B cell (primary cell): ENCODE data around the gene MYLK3. TPM values are rescaled to one million over a fixed set of nuclear protein-coding genes. Genes with fewer than 3 reads are reported as not detected.

Experiments used
- ATAC-seq: fragments of 200-7000 bp; cut with Tn5 transposase; one replicate; pipeline ENCODE4 v1.10.0; 2021; ENCODE audit warnings: low read depth, mild to moderate bottlenecking, moderate number of reproducible peaks, moderate library complexity
- CTCF ChIA-PET: fragments of 350-600 bp; sonication (Branson Sonifier 250); formaldehyde crosslinking; loops from one replicate; lab custom pipeline; 2021; ENCODE audit warnings: antibody characterized with exemption, inconsistent platforms; lab: Charles Lee
- POLR2A ChIA-PET: fragments of 350-600 bp; sonication (Branson Sonifier 250); formaldehyde crosslinking; loops from one replicate; lab custom pipeline; 2021; ENCODE audit warnings: antibody characterized with exemption; lab: Charles Lee
- DNase-seq: peaks from one replicate; pipeline ENCODE4 v3.0.0; 2013
- H2AFZ ChIP-seq: 2 replicates; pipeline ENCODE4 v1.6.1; 2012; ENCODE audit warnings: mild to moderate bottlenecking, low read depth, low read length; ENCODE audit not compliant: insufficient read depth, poor library complexity, severe bottlenecking
- H3K27ac ChIP-seq, 2 donors: 1 replicate in 1 of 2; 2 replicates in 1 of 2; pipeline ENCODE4 v1.5.1; 2012 to 2013; ENCODE audit warnings: low read length in 2 of 2, mild to moderate bottlenecking in 2 of 2, moderate library complexity in 1 of 2
- H3K27me3 ChIP-seq, 4 experiments: fragments of 200-600 bp in 1 of 4; sonication (generic) in 1 of 4; replicated peaks in 1 of 4; 1 replicate in 2 of 4; 2 replicates in 2 of 4; pipeline versions ENCODE4 v1.6.1 to v1.7.0; 2013 to 2016; ENCODE audit warnings: low read length in 3 of 4, mild to moderate bottlenecking in 2 of 4, mixed read lengths in 1 of 4, moderate library complexity in 1 of 4; ENCODE audit not compliant: insufficient read depth in 4 of 4, control insufficient read depth in 3 of 4; ENCODE audit errors: control extremely low read depth in 1 of 4
- H3K36me3 ChIP-seq, 2 experiments: replicated peaks in 1 of 2; 1 replicate in 1 of 2; 2 replicates in 1 of 2; pipeline versions ENCODE4 v1.6.1 to v1.7.1; 2013; ENCODE audit warnings: low read length in 1 of 2; ENCODE audit not compliant: insufficient read depth in 2 of 2, control insufficient read depth in 1 of 2; ENCODE audit errors: control extremely low read depth in 1 of 2, extremely low read depth in 1 of 2
- H3K4me1 ChIP-seq, 2 donors: fragments of 200-600 bp in 1 of 2; sonication (generic) in 1 of 2; 1 replicate in 1 of 2; 2 replicates in 1 of 2; pipeline versions ENCODE4 v1.5.1 to v1.6.1; 2013 to 2017; ENCODE audit warnings: low read length in 2 of 2; ENCODE audit not compliant: control insufficient read depth in 2 of 2, insufficient read depth in 2 of 2
- H3K4me2 ChIP-seq: replicated peaks from 2 replicates; pipeline ENCODE3; 2012; ENCODE audit warnings: mild to moderate bottlenecking, low read depth, low read length; ENCODE audit not compliant: poor library complexity, severe bottlenecking
- H3K4me3 ChIP-seq, 5 experiments: fragments of 200-600 bp in 1 of 5; sonication (generic) in 1 of 5; 1 replicate in 3 of 5; 2 replicates in 2 of 5; pipeline versions ENCODE4 v1.5.1 to v1.7.0; 2011 to 2016; ENCODE audit warnings: low read length in 4 of 5, mild to moderate bottlenecking in 4 of 5, low read depth in 2 of 5, control low read depth in 1 of 5, moderate library complexity in 1 of 5; ENCODE audit not compliant: insufficient read depth in 1 of 5; ENCODE audit errors: control extremely low read depth in 1 of 5, extremely low read depth in 1 of 5
- H3K79me2 ChIP-seq: fragments of 200-600 bp; sonication (generic); one replicate; pipeline ENCODE4 v1.6.0; 2016; ENCODE audit warnings: low read length; ENCODE audit not compliant: control insufficient read depth, insufficient read depth
- H3K9ac ChIP-seq: fragments of 200-600 bp; sonication (generic); 2 replicates; pipeline ENCODE4 v1.6.1; 2017; ENCODE audit warnings: mild to moderate bottlenecking, low read length, moderate library complexity
- H3K9me3 ChIP-seq, 3 donors: one replicate each; pipeline versions ENCODE4 v1.6.1 to v1.7.1; 2013; ENCODE audit warnings: low read length in 2 of 3; ENCODE audit not compliant: control insufficient read depth in 2 of 3, insufficient read depth in 1 of 3; ENCODE audit errors: control extremely low read depth in 1 of 3
- H4K20me1 ChIP-seq: 2 replicates; pipeline ENCODE4 v1.6.0; 2012; ENCODE audit warnings: mild to moderate bottlenecking, low read length; ENCODE audit not compliant: insufficient read depth, control insufficient read depth, poor library complexity, severe bottlenecking
- H3K27ac Mint-ChIP-seq: one replicate; pipeline ENCODE4 v1.8.0; 2021; ENCODE audit warnings: mixed read lengths
- H3K27me3 Mint-ChIP-seq: one replicate; pipeline ENCODE4 v1.8.0; 2021; ENCODE audit warnings: mixed read lengths
- H3K4me1 Mint-ChIP-seq: one replicate; pipeline ENCODE4 v1.8.0; 2021; ENCODE audit warnings: mixed read lengths
- H3K4me3 Mint-ChIP-seq: one replicate; pipeline ENCODE4 v1.8.0; 2021; ENCODE audit warnings: mixed read lengths
- H3K9me3 Mint-ChIP-seq: one replicate; pipeline ENCODE4 v1.8.0; 2022; ENCODE audit warnings: mixed read lengths; ENCODE audit not compliant: insufficient read depth
- EZH2 ChIP-seq: IDR thresholded peaks from 2 replicates; pipeline ENCODE4 v1.6.1; 2012; ENCODE audit warnings: borderline replicate concordance, low read depth, mild to moderate bottlenecking, moderate library complexity, low read length; ENCODE audit not compliant: insufficient read depth, poor library complexity, severe bottlenecking
- WGBS: methylation state at CpG from one replicate; pipeline ENCODE4 v1.1.5; 2013; ENCODE audit warnings: missing lambda C conversion rate; ENCODE audit not compliant: insufficient coverage; 5-methylcytosine and 5-hydroxymethylcytosine counted together
- intact Hi-C: fragments of 100-400 bp; cut with micrococcal nuclease; formaldehyde crosslinking; loops from one replicate; pipeline ENCODE4 v1.10.0; 2022
- polyA plus RNA-seq: library from polyadenylated mRNA; depleted of rRNA; stranded (reverse); fragments of >200 nt; gene quantifications from 2 replicates; pipeline ENCODE4 v1.2.3, GENCODE V29; 2012
- total RNA-seq, 2 donors: library from RNA; stranded (reverse); fragments of 120-200 nt in 1 of 2; gene quantifications; 1 replicate in 1 of 2; 2 replicates in 1 of 2; pipeline versions ENCODE4 v1.2.3 to v1.2.4, GENCODE V29; 2013 to 2022
- TF ChIP-seq, protein P1 (sequence below): fragments of 200-600 bp; IDR thresholded peaks from one replicate; pipeline ENCODE4 v1.8.0; 2022; ENCODE audit warnings: antibody characterized with exemption, mild to moderate bottlenecking

The MYLK3 gene
- total and polyA plus RNA-seq, 2 donors (not counting 1 experiment from before 2014, with no cell fraction given) = 0.01 to 0.10 TPM

GRCh38 chr16:46712911-46713310, 35.2 kb downstream of the MYLK3 start:
- TF ChIP-seq EZH2 = no peak
- TF ChIP-seq, protein P1, sequence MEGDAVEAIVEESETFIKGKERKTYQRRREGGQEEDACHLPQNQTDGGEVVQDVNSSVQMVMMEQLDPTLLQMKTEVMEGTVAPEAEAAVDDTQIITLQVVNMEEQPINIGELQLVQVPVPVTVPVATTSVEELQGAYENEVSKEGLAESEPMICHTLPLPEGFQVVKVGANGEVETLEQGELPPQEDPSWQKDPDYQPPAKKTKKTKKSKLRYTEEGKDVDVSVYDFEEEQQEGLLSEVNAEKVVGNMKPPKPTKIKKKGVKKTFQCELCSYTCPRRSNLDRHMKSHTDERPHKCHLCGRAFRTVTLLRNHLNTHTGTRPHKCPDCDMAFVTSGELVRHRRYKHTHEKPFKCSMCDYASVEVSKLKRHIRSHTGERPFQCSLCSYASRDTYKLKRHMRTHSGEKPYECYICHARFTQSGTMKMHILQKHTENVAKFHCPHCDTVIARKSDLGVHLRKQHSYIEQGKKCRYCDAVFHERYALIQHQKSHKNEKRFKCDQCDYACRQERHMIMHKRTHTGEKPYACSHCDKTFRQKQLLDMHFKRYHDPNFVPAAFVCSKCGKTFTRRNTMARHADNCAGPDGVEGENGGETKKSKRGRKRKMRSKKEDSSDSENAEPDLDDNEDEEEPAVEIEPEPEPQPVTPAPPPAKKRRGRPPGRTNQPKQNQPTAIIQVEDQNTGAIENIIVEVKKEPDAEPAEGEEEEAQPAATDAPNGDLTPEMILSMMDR = no peak
- H3K9me3 Mint-ChIP-seq = no peaks in the 10 kb centered on the region
- no peak overlapping the region for H3K27ac Mint-ChIP-seq
- H3K4me3 Mint-ChIP-seq = no peak overlapping the region
- intact Hi-C loops = no loop called here
- peaks cover 14% of the 10 kb centered on the region for H3K4me1 Mint-ChIP-seq
- Histone ChIP-seq H2AFZ (no peak overlapping the region), H3K4me3 (no peak overlapping the region), H3K4me1 (peaks cover 15 to 18% of the 10 kb centered on the region in 2 donors), H3K9me3 (no peaks in the 10 kb centered on the region), H3K27ac (no peak overlapping the region), H3K79me2 (no peaks in the 10 kb centered on the region), H3K9ac (no peak overlapping the region), H4K20me1 (no peaks in the 10 kb centered on the region), H3K36me3 (no peaks in the 10 kb centered on the region), H3K4me2 (peak overlapping the region; percentile 55), H3K27me3 (peaks cover 0 to 4% (median 0%) of the 10 kb centered on the region in 4 experiments)
- POLR2A ChIA-PET = no interaction called here
- H3K27me3 Mint-ChIP-seq = no peaks in the 10 kb centered on the region
- no peak for ATAC-seq
- peak; percentile 33 for DNase-seq
- WGBS = no CpG with 5 or more reads among the region's 3 CpGs
- CTCF ChIA-PET = no interaction called here

- ATAC-seq (no peak), DNase-seq (no peak)
- H3K4me1 Mint-ChIP-seq = peaks cover 14% of the 10 kb centered on the region
- intact Hi-C loops = no loop called here
- H2AFZ ChIP-seq = no peak overlapping the region
- no peak overlapping the region for H3K4me3 ChIP-seq
- H3K27me3 Mint-ChIP-seq = no peaks in the 10 kb centered on the region
- no peaks in the 10 kb centered on the region for H3K79me2 ChIP-seq
- no peak overlapping the region for H3K27ac ChIP-seq
- no peaks in the 10 kb centered on the region for H3K27me3 ChIP-seq
- H3K27ac Mint-ChIP-seq = no peak overlapping the region
- WGBS = 94% methylated on average over 9 of the region's 10 CpGs
- ChIA-PET POLR2A (no interaction called here), CTCF (interaction anchor here (0.7 kb wide), 1 partner anchor 27 kb away, joined by 3 read pairs; no protein-coding TSS in a partner anchor)
- no peaks in the 10 kb centered on the region for H3K9me3 Mint-ChIP-seq
- H4K20me1 ChIP-seq = no peaks in the 10 kb centered on the region
- no peak for TF ChIP-seq EZH2
- H3K36me3 ChIP-seq = no peaks in the 10 kb centered on the region
- no peak overlapping the region for H3K9ac ChIP-seq
- H3K9me3 ChIP-seq = no peaks in the 10 kb centered on the region
- no peak overlapping the region for H3K4me2 ChIP-seq
- H3K4me3 Mint-ChIP-seq = no peak overlapping the region
- peaks cover 15 to 18% of the 10 kb centered on the region in 2 donors for H3K4me1 ChIP-seq
These were observed 36.8 kb downstream of the MYLK3 start for GRCh38 chr16:46711106-46712058.
